ENCODE results near the gene CAV2. TPM values are rescaled to one million over a fixed set of nuclear protein-coding genes. Genes with fewer than 3 reads are reported as not detected.

Gene CAV2
- total and polyA plus RNA-seq, 2 of the 13 experiments (the other 11 are each of a cell fraction or from before 2014, with no cell fraction given): 0.09 to 0.18 TPM

- no peaks in the 10 kb centered on the region for H3K9me3 ChIP-seq (ENCODE audit: low read length)
- 11% methylated on average over 3 of the region's 3 CpGs for WGBS (ENCODE audit: low lambda C conversion rate)
- no peak for ATAC-seq
- no peak overlapping the region for H2AFZ ChIP-seq (ENCODE audit: low read length)
- no peak overlapping the region for H3K27ac ChIP-seq (ENCODE audit: extremely low read length, insufficient read depth, low read length)
- FAIRE-seq: no peak
- TF ChIP-seq MAFK (conservative IDR thresholded peaks at IDR 0.05 in 1 of 2, IDR thresholded peaks at IDR 0.05 in 1 of 2; ENCODE audit: low read length in 2 of 2) (no peak), ZNF598 (CRISPR knock-in tag; IDR thresholded peaks at IDR 0.05; ENCODE audit: borderline replicate concordance) (no peak), GFI1 (CRISPR knock-in tag; IDR thresholded peaks at IDR 0.05; ENCODE audit: borderline replicate concordance) (no peak), KDM6A (CRISPR knock-in tag; IDR thresholded peaks at IDR 0.05; ENCODE audit: low read depth) (no peak), ZNF430 (CRISPR knock-in tag; IDR thresholded peaks at IDR 0.05) (no peak), RARA (CRISPR knock-in tag; IDR thresholded peaks at IDR 0.05) (no peak), FOXC1 (CRISPR knock-in tag; IDR thresholded peaks at IDR 0.05; ENCODE audit: borderline replicate concordance) (no peak), CERS6 (CRISPR knock-in tag; IDR thresholded peaks at IDR 0.05) (no peak), KLF9 (CRISPR knock-in tag; IDR thresholded peaks at IDR 0.05; ENCODE audit: low read depth) (no peak)
- TF ChIP-seq, protein P1, sequence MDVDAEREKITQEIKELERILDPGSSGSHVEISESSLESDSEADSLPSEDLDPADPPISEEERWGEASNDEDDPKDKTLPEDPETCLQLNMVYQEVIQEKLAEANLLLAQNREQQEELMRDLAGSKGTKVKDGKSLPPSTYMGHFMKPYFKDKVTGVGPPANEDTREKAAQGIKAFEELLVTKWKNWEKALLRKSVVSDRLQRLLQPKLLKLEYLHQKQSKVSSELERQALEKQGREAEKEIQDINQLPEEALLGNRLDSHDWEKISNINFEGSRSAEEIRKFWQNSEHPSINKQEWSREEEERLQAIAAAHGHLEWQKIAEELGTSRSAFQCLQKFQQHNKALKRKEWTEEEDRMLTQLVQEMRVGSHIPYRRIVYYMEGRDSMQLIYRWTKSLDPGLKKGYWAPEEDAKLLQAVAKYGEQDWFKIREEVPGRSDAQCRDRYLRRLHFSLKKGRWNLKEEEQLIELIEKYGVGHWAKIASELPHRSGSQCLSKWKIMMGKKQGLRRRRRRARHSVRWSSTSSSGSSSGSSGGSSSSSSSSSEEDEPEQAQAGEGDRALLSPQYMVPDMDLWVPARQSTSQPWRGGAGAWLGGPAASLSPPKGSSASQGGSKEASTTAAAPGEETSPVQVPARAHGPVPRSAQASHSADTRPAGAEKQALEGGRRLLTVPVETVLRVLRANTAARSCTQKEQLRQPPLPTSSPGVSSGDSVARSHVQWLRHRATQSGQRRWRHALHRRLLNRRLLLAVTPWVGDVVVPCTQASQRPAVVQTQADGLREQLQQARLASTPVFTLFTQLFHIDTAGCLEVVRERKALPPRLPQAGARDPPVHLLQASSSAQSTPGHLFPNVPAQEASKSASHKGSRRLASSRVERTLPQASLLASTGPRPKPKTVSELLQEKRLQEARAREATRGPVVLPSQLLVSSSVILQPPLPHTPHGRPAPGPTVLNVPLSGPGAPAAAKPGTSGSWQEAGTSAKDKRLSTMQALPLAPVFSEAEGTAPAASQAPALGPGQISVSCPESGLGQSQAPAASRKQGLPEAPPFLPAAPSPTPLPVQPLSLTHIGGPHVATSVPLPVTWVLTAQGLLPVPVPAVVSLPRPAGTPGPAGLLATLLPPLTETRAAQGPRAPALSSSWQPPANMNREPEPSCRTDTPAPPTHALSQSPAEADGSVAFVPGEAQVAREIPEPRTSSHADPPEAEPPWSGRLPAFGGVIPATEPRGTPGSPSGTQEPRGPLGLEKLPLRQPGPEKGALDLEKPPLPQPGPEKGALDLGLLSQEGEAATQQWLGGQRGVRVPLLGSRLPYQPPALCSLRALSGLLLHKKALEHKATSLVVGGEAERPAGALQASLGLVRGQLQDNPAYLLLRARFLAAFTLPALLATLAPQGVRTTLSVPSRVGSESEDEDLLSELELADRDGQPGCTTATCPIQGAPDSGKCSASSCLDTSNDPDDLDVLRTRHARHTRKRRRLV (CRISPR knock-in tag; IDR thresholded peaks at IDR 0.05): no peak
- no peak overlapping the region for H3K9ac ChIP-seq (ENCODE audit: insufficient read depth, low read depth, low read length)
- no peaks in the 10 kb centered on the region for H4K20me1 ChIP-seq (ENCODE audit: insufficient read depth, low read length)
- H3K4me1 ChIP-seq (ENCODE audit: insufficient read depth, low read length): no peaks in the 10 kb centered on the region
- H3K79me2 ChIP-seq (ENCODE audit: insufficient read depth, low read length): no peaks in the 10 kb centered on the region
- H3K27me3 ChIP-seq (ENCODE audit: control insufficient read depth in 1 of 2, insufficient read depth in 2 of 2, low read length in 2 of 2): no peaks in the 10 kb centered on the region
- DNase-seq (ENCODE audit: low spot score): no peak
- no peak overlapping the region for H3K4me2 ChIP-seq (ENCODE audit: low read depth, low read length)
- CTCF ChIA-PET (ENCODE audit: low intra/inter-chr PET ratio, low total read pairs): no interaction called here
- POLR2A ChIA-PET: no interaction called here
- no peak overlapping the region for H3K4me3 ChIP-seq (replicated peaks in 1 of 3; ENCODE audit: insufficient read depth in 1 of 3, low read depth in 2 of 3, low read length in 3 of 3)
- intact Hi-C loops (cut with micrococcal nuclease; ENCODE audit: unreplicated experiment): no loop called here
- H3K36me3 ChIP-seq (replicated peaks in 1 of 2; ENCODE audit: control insufficient read depth in 1 of 2, insufficient read depth in 2 of 2, low read length in 2 of 2): no peaks in the 10 kb centered on the region
- no TSS peak for BruUV-seq (replicated peaks)
- in situ Hi-C loops (cut with HindIII; ENCODE audit: extremely low pct_ligation_motif_present, low pct_unique_long_range_greater_than_20kb): no loop called here
These were observed 57.6 kb downstream of the CAV2 start for GRCh38 chr7:116557066-116557585.

Measured in HepG2 (cell line).